Large intestine (tissue), 3 donors: ENCODE measurements around the gene PALD1. TPM values are rescaled to one million over a fixed set of nuclear protein-coding genes. Genes with fewer than 3 reads are reported as not detected.
"Not testable (repeated sequence)": the region's sequence is repeated elsewhere in the genome, so short reads cannot be mapped to it uniquely, and the experiment has no call there.

Source experiments
- DNase-seq, 2 donors: peaks; one replicate each; pipeline versions ENCODE4 v3.0.0 to v3.0.0-alpha.2; 2013
- H3K27ac ChIP-seq: one replicate; pipeline ENCODE4 v1.5.1; 2013; ENCODE audit warnings: low read length
- H3K27me3 ChIP-seq: 2 replicates; pipeline ENCODE4 v1.6.1; 2013; ENCODE audit warnings: low read length; ENCODE audit not compliant: control insufficient read depth, insufficient read depth
- H3K36me3 ChIP-seq: 2 replicates; pipeline ENCODE4 v1.6.1; 2013; ENCODE audit warnings: low read length; ENCODE audit not compliant: control insufficient read depth, insufficient read depth
- H3K4me1 ChIP-seq: one replicate; pipeline ENCODE4 v1.6.1; 2013; ENCODE audit warnings: low read length; ENCODE audit not compliant: control insufficient read depth, insufficient read depth
- H3K4me3 ChIP-seq: one replicate; pipeline ENCODE4 v1.5.1; 2013; ENCODE audit warnings: low read length
- H3K9me3 ChIP-seq: one replicate; pipeline ENCODE4 v1.6.1; 2013; ENCODE audit warnings: mild to moderate bottlenecking, low read depth, low read length, moderate library complexity; ENCODE audit not compliant: control insufficient read depth
- WGBS: methylation state at CpG from one replicate; pipeline ENCODE4 v1.1.5; 2013; ENCODE audit warnings: low lambda C conversion rate; ENCODE audit not compliant: insufficient coverage; 5-methylcytosine and 5-hydroxymethylcytosine counted together
- polyA plus RNA-seq: library from polyadenylated mRNA; unstranded; fragments of 120-200 nt; gene quantifications from one replicate; pipeline ENCODE4 v1.2.1, GENCODE V29; 2013

Gene PALD1
- polyA plus RNA-seq, 1 donor: 6.1 TPM

DNA sequence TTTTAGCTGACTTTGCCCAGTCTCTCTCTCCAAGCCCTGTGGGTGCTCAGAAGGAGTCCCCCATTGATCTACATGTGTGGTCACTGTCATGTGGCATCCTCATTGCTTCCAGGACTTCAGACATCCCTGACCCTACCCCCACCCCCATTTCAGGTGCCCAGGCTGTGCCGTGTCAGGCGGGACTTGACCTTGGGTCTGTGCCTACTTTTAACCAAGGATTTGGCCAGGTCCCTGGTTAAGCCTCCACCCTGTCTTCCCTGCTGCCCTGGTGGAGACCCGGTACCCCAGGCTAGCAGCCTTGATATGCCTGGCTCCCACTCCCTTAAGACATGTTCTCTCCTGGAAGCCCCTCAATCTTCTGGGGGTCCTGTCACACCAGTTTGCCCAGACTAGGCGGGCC is 92.7 kb downstream of the PALD1 start:
- H3K27me3 ChIP-seq: no peaks in the 10 kb centered on the region
- no peak overlapping the region for H3K4me3 ChIP-seq
- no peaks in the 10 kb centered on the region for H3K36me3 ChIP-seq
- WGBS: no CpG with 5 or more reads among the region's 4 CpGs
- H3K4me1 ChIP-seq: no peaks in the 10 kb centered on the region
- H3K9me3 ChIP-seq: no peaks in the 10 kb centered on the region
- no peak for DNase-seq
- no peak overlapping the region for H3K27ac ChIP-seq

DNA sequence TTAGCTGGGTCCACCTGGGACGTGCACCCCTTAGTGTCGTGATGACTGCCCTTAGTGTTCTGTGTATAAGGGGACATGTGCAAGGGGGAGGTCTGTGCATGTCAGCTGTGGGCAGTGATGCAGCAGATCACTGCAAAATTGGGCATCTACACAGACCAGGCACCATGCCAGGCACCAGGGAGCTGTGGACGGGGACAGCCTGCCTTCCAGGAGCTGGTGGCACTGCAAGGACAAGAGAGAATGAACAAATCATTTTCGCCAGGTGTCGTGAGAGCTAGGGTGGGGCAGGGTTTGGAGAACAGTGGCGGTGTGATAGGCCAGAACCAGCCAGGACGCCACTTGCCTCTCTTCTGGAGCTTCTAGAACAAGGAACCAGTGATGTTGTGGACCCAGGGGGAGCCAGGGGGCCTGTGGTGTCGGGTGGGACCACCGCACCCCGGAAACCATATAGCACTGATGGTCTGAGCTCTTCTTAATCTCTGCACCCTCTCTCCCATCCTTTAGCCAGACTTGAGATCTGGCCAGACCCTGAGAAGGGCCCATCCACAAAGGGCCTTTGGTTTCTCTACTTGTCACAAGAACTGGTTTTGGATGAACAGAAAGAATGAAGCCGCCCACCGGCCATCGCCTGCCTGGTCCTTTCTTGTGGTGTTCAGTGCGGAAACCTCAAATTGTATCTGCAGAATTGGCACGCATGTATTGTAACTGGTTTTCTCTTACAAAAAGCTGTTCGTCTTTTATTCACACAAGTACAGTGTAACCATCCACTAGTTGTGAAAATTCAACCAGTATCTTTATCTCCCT is 93.3 kb downstream of the PALD1 start:
- H3K27ac ChIP-seq: no peak overlapping the region
- H3K4me1 ChIP-seq: no peaks in the 10 kb centered on the region
- H3K27me3 ChIP-seq: no peaks in the 10 kb centered on the region
- no peak for DNase-seq
- H3K9me3 ChIP-seq: no peaks in the 10 kb centered on the region
- WGBS: 88% methylated on average over 4 of the region's 16 CpGs
- H3K36me3 ChIP-seq: no peaks in the 10 kb centered on the region
- H3K4me3 ChIP-seq: no peak overlapping the region

DNA sequence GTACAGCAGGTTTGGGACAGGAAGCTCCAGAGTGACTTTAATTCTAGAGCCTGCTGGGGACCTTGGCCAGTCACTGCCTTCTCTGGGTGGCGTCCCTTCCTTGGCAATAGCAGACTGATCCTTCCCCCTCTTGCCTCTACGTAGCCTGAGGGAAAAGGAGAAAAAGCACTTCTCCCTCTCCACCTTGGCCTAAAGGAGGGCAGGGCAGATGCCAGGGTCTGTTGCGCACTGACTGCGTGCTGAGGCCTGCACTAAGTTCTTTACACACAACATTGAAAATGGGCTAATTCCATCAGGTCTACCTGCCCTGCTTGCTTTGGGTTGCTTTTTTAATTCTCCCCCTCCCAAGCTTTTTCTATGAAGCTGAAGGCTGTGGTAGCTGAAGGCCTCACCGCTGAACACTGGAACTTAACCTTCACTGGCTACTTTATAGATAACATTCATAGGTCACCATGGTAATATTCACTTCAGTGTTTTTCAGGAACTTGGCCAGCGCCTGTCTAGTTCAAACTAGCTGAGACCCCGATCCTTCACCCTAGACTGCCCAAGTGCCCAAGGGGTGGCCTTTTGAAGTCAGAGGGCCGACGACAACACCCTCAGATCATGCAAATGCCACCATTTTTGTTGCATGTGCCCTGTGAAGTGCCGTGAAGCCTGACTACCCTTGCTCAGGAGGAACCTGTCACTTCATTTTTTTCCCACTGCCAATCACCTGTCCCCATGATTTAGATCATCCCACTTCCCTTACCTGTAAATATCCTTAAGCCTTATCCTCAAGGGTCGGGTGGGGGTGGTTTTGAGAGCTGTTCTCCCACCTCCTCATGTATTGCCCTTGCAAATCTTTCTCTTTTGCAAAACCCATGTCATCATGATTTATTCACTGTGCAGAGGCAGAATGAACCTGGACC is 95.3 kb downstream of the PALD1 start:
- Histone ChIP-seq H3K36me3 (no peaks in the 10 kb centered on the region), H3K9me3 (no peaks in the 10 kb centered on the region), H3K4me3 (no peak overlapping the region), H3K27me3 (no peaks in the 10 kb centered on the region), H3K4me1 (no peaks in the 10 kb centered on the region), H3K27ac (no peak overlapping the region)
- DNase-seq: no peak
- 100% methylated on average over 2 of the region's 11 CpGs for WGBS

DNA sequence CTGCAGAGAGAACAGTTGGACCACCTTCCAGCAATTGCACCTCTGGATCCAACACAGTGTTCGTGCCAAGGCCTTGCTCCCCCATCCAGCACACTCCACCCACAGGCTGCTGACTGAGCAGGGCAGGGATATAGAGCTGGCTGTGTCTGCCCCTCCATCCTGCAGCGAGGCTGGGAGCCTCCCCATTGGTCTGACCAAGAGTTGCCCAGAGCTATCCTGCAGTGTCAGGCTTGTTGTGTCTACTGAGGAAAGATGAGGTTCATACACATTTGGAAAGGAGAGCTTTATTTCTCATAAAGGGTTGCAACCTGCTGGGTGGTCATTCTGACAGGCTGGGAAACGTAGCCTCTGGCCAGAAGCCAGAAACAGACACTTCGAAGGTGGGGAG is 96.9 kb downstream of the PALD1 start:
- WGBS: no CpG with 5 or more reads among the region's 4 CpGs
- H3K4me3 ChIP-seq: no peak overlapping the region
- H3K27me3 ChIP-seq: no peaks in the 10 kb centered on the region
- no peaks in the 10 kb centered on the region for H3K9me3 ChIP-seq
- H3K4me1 ChIP-seq: no peaks in the 10 kb centered on the region
- H3K27ac ChIP-seq: no peak overlapping the region
- no peaks in the 10 kb centered on the region for H3K36me3 ChIP-seq
- DNase-seq: no peak

DNA sequence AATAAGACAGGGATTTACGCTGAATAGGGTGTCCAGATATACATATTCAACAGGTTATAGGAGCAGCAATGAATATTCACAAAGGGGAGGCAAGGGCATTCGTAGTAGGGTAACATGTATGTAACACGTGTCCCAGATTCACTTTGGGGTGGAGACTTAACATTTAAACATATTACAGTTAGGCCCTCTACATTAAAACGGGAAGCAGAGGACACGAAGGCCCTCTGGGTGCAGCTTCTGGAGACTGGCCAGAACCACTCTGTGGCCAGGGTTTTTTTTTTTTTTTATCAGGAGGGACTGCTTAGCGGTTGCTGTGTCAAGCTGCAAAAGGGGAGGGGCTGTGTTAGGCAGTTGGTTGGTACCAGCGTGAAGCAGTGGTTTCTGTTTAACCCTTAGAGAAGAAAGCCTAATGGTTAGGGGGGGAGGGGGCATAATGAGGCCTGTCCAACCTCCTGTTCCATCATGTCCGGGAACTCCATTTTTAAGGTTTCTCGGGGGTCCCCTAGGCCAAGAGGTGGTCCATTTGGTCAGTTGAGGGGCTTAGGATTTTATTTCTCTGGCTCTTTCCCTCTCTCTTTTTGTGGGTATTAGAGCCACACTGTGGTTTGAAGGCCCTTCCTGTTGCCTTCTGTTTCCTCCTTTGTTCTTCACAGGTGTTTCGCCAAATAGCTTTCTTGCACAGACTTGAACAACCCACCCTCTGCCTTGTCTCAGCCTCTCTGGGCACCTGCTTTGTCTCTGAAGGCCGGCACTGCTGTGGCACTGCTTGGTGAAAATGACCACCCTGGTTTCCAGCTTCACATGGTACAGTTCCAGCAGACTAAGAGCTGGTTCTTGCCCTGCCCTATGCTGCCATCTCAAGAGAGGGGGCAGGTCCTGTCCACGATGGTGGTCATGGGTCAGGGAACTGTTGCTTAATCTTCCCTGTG is 97.6 kb downstream of the PALD1 start:
- H3K27ac ChIP-seq: no peak overlapping the region

DNA sequence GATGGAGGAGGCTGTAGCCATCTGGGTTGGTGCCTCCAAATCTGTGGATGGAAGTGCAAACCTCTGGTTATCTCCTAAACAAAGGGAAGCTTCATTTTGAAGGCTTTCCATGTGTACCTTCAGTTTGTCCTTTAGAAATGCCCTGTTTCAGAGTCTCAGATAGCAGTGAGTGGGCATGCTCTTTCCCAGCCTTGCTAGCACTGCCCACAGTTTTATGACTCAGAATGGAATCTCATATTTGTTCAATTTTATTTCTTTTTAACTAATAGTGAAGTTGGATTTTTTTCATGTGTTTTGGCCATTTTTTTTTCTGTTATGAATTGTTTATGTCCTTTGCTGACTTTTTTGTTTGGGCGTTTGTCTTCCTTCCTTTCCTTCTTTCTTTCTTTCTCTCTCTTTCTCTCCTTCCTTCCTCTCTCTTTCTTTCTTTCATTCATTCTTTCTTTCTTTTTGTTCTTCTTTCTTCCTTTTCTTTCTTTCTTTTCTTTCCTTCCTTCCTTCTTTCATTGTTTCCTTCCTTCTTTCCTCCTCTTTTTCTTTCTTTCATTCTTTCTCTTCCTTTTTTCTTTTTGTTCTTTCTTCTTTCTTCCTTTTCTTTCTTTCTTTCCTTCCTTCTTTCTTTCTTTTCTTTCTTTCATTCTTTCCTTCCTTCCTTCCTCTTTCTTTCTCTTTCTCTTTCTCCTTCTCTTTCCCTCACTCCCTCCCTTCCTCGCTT is 98.4 kb downstream of the PALD1 start:
- H3K27me3 ChIP-seq: no peaks in the 10 kb centered on the region
- H3K4me1 ChIP-seq: no peaks in the 10 kb centered on the region
- DNase-seq: no peak
- 100% methylated on average over 2 of the region's 2 CpGs for WGBS
- no peaks in the 10 kb centered on the region for H3K36me3 ChIP-seq
- H3K27ac ChIP-seq: no peak overlapping the region
- no peak overlapping the region for H3K4me3 ChIP-seq
- no peaks in the 10 kb centered on the region for H3K9me3 ChIP-seq

More for the DNA sequence above, 97.6 kb downstream of the PALD1 start:
- WGBS: 68% methylated on average over 2 of the region's 12 CpGs
- Histone ChIP-seq H3K9me3 (no peaks in the 10 kb centered on the region), H3K4me1 (no peaks in the 10 kb centered on the region), H3K27me3 (no peaks in the 10 kb centered on the region), H3K4me3 (no peak overlapping the region), H3K36me3 (no peaks in the 10 kb centered on the region)
- no peak for DNase-seq

DNA sequence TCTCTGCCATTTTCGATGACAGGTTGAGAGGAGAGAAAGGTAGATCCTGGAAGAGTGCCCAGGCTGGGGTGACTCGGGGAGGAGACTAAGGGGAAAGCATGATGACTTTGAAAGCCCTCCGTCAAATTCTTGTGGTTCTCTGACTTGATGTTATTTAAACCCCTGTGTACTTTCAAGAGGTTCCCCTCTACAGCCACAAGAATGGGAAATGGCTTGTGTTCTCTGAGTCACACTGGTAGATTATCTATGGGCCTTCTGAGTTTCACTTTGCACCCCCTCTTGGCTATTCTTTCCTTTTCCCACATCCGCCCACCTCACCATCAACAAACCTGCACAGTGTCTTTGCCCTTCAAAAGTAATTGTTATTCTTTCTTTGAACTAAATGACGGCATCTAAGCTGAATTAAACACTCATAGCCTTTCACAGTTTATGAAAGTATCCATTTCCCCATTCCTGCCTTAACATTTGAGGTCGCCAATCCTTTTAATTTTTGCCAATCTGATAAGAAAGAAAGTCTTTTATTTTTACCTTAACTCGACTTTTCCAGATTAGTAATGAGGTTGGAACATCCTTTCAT is 99.9 kb downstream of the PALD1 start:
- Histone ChIP-seq H3K4me3 (no peak overlapping the region), H3K4me1 (no peaks in the 10 kb centered on the region), H3K27ac (no peak overlapping the region), H3K9me3 (no peaks in the 10 kb centered on the region), H3K36me3 (no peaks in the 10 kb centered on the region), H3K27me3 (no peaks in the 10 kb centered on the region)
- WGBS: 90% methylated on average over 2 of the region's 7 CpGs
- no peak for DNase-seq

DNA sequence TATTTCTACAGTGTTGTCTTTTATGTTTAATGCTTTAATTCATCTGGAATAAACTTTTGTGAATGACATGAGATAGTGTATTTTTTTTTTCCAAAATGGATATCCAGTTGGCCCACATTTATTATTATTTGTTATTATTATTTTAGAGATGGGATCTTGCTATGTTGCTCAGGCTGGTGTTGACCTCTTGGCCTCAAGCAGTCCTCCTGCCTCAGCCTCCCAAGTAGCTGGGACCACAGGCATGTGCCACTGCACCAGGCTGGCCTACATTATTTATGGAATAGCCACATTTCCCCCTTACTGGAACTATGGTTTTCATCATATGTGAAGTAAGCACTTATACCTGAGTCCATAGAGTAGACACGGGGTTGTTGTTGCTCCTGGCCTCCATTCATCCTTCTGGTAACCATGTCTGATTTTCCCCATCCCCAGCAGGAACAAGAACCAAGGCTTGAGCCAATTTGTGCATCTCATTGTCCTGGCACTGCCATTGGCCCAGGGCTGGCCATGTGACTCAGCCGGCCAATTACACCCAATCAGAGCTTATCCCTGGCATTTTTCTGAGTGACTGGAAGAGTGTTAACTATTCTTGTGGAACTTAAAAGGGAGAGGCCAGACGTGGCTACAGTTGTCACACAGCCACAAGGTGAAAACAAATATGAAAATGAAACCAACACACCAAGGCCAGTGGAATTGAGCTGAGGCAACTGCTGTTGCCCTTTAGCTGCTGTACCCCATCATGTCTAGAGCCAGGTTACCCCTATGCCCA is 100.9 kb downstream of the PALD1 start:
- H3K4me1 ChIP-seq: peaks cover 3% of the 10 kb centered on the region
- no peak overlapping the region for H3K27ac ChIP-seq
- WGBS: no CpG with 5 or more reads among the region's 3 CpGs
- H3K27me3 ChIP-seq: no peaks in the 10 kb centered on the region
- no peak overlapping the region for H3K4me3 ChIP-seq
- no peaks in the 10 kb centered on the region for H3K36me3 ChIP-seq
- H3K9me3 ChIP-seq: no peaks in the 10 kb centered on the region
- DNase-seq: no peak

DNA sequence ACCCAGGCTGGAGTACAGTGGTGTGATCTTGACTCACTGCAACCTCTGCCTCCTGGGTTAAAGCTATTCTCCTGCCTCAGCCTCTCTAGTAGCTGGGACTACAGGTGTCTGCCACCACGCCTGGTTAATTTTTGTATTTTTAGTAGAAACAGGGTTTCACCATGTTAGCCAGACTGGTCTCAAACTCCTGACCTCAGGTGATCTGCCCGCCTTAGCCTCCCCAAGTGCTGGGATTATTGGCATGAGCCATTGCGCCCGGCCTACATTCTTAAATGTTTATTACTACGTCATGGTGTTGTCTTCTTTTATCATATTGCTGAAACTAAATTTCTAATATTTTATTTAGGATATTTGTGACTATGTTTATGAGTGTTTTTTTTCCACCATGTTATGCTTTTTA is 102.6 kb downstream of the PALD1 start:
- DNase-seq, H3K4me3 ChIP-seq, H3K36me3 ChIP-seq, H3K9me3 ChIP-seq, H3K27me3 ChIP-seq, H3K27ac ChIP-seq: not testable (repeated sequence)
- 100% methylated on average over 1 of the region's 5 CpGs for WGBS
- peaks cover 12% of the 10 kb centered on the region for H3K4me1 ChIP-seq
